Liver (tissue), 9 donors: ENCODE measurements around the gene ZNF618. TPM values are rescaled to one million over a fixed set of nuclear protein-coding genes. Genes with fewer than 3 reads are reported as not detected.

Experiments
- DNase-seq: peaks from one replicate; pipeline ENCODE4 v3.0.0-alpha.2; 2017; ENCODE audit warnings: low spot score
- H3K27ac ChIP-seq, 2 donors: one replicate each; pipeline ENCODE4 v1.7.0; 2013; ENCODE audit warnings: inconsistent platforms in 2 of 2, low read length in 2 of 2, control low read depth in 1 of 2, low read depth in 1 of 2, mild to moderate bottlenecking in 1 of 2
- H3K27me3 ChIP-seq, 4 donors: one replicate each; pipeline versions ENCODE4 v1.6.1 to v1.7.0; 2013; ENCODE audit warnings: low read length in 3 of 4, inconsistent platforms in 1 of 4, mild to moderate bottlenecking in 1 of 4, moderate library complexity in 1 of 4; ENCODE audit not compliant: control insufficient read depth in 4 of 4, insufficient read depth in 4 of 4
- H3K36me3 ChIP-seq, 4 donors: one replicate each; pipeline versions ENCODE4 v1.6.1 to v1.7.0; 2013; ENCODE audit warnings: low read length in 3 of 4, mild to moderate bottlenecking in 3 of 4, low read depth in 1 of 4, moderate library complexity in 1 of 4; ENCODE audit not compliant: control insufficient read depth in 4 of 4, insufficient read depth in 3 of 4
- H3K4me1 ChIP-seq, 4 donors: one replicate each; pipeline versions ENCODE4 v1.6.1 to v1.7.0; 2013; ENCODE audit warnings: low read length in 3 of 4, mild to moderate bottlenecking in 3 of 4, moderate library complexity in 1 of 4; ENCODE audit not compliant: control insufficient read depth in 4 of 4, insufficient read depth in 4 of 4
- H3K4me3 ChIP-seq, 3 donors: one replicate each; pipeline versions ENCODE4 v1.6.1 to v1.7.0; 2013; ENCODE audit warnings: low read length in 3 of 3, control low read depth in 1 of 3, low read depth in 1 of 3, mild to moderate bottlenecking in 1 of 3
- H3K9ac ChIP-seq, 2 donors: one replicate each; pipeline ENCODE4 v1.7.0; 2013; ENCODE audit warnings: low read length in 2 of 2, mild to moderate bottlenecking in 2 of 2, moderate library complexity in 2 of 2, control low read depth in 1 of 2, low read depth in 1 of 2
- H3K9me3 ChIP-seq, 4 donors: one replicate each; pipeline versions ENCODE4 v1.6.1 to v1.7.0; 2013; ENCODE audit warnings: low read length in 3 of 4; ENCODE audit not compliant: control insufficient read depth in 4 of 4
- ATF3 ChIP-seq: IDR thresholded peaks from 2 replicates; pipeline ENCODE4 v1.6.1; 2016; ENCODE audit warnings: antibody characterized with exemption
- CTCF ChIP-seq: fragments of 150-350 bp; IDR thresholded peaks from 2 replicates; pipeline ENCODE4 v1.5.1; 2017; ENCODE audit warnings: improper control_type of control experiment, low read depth, low read length; ENCODE audit not compliant: missing input control
- EGR1 ChIP-seq, 2 donors: IDR thresholded peaks; 2 replicates each; pipeline ENCODE4 v1.6.1; 2016 to 2018; ENCODE audit warnings: antibody characterized with exemption in 2 of 2, low read depth in 2 of 2
- FOXA1 ChIP-seq: IDR thresholded peaks from 2 replicates; pipeline ENCODE4 v1.6.1; 2016; ENCODE audit warnings: antibody characterized with exemption
- FOXA2 ChIP-seq: IDR thresholded peaks from 2 replicates; pipeline ENCODE4 v1.6.1; 2016; ENCODE audit warnings: antibody characterized with exemption
- GABPA ChIP-seq, 2 donors: IDR thresholded peaks in 1 of 2; conservative IDR thresholded peaks in 1 of 2; 2 replicates each; pipeline ENCODE4 v1.6.1; 2016; ENCODE audit warnings: antibody characterized with exemption in 2 of 2, mild to moderate bottlenecking in 1 of 2, moderate library complexity in 1 of 2
- HNF4A ChIP-seq, 2 donors: conservative IDR thresholded peaks; 2 replicates each; pipeline ENCODE4 v1.6.1; 2016; ENCODE audit warnings: antibody characterized with exemption in 2 of 2, mild to moderate bottlenecking in 2 of 2
- HNF4G ChIP-seq: IDR thresholded peaks from 2 replicates; pipeline ENCODE4 v1.6.1; 2016; ENCODE audit warnings: antibody characterized with exemption
- JUND ChIP-seq, 2 donors: IDR thresholded peaks; 2 replicates each; pipeline ENCODE4 v1.6.1; 2016; ENCODE audit warnings: antibody characterized with exemption in 2 of 2
- MAX ChIP-seq: IDR thresholded peaks from 2 replicates; pipeline ENCODE4 v1.6.1; 2016; ENCODE audit warnings: antibody characterized with exemption
- NR2F2 ChIP-seq: IDR thresholded peaks from 2 replicates; pipeline ENCODE4 v1.6.1; 2016; ENCODE audit warnings: antibody characterized with exemption
- RAD21 ChIP-seq, 2 donors: IDR thresholded peaks; 2 replicates each; pipeline ENCODE4 v1.6.1; 2016; ENCODE audit warnings: antibody characterized with exemption in 2 of 2, mild to moderate bottlenecking in 2 of 2
- REST ChIP-seq: IDR thresholded peaks from 2 replicates; pipeline ENCODE4 v1.6.1; 2016; ENCODE audit warnings: antibody characterized with exemption, mild to moderate bottlenecking
- RXRA ChIP-seq, 2 donors: IDR thresholded peaks; 2 replicates each; pipeline ENCODE4 v1.6.1; 2017 to 2018; ENCODE audit warnings: antibody characterized with exemption in 2 of 2, mild to moderate bottlenecking in 1 of 2
- SP1 ChIP-seq: IDR thresholded peaks from 2 replicates; pipeline ENCODE4 v1.6.1; 2018; ENCODE audit warnings: antibody characterized with exemption, mild to moderate bottlenecking
- TAF1 ChIP-seq: conservative IDR thresholded peaks from 2 replicates; pipeline ENCODE4 v1.6.1; 2016; ENCODE audit warnings: antibody characterized with exemption, mild to moderate bottlenecking
- YY1 ChIP-seq: IDR thresholded peaks from 2 replicates; pipeline ENCODE4 v1.6.1; 2016; ENCODE audit warnings: antibody characterized with exemption, mild to moderate bottlenecking
- ZBTB33 ChIP-seq: IDR thresholded peaks from 2 replicates; pipeline ENCODE4 v1.6.1; 2016; ENCODE audit warnings: antibody characterized with exemption
- WGBS: extraction: QIAGEN DNeasy Blood & Tissue Kit; methylation state at CpG from one replicate; pipeline ENCODE4 v1.1.7; 2013; 5-methylcytosine and 5-hydroxymethylcytosine counted together
- polyA plus RNA-seq, 2 donors: library from polyadenylated mRNA; stranded (reverse) in 1 of 2; unstranded in 1 of 2; fragments of 200-250 nt in 1 of 2; fragments of >200 nt in 1 of 2; fragmentation: Nextera tagmentation in 1 of 2; extraction: Ambion mirVana in 1 of 2; gene quantifications; one replicate each; pipeline versions ENCODE4 v1.2.1 to v1.2.3, GENCODE V29; 2013 to 2015
- total RNA-seq, 2 donors: library from RNA; depleted of rRNA; stranded (reverse); fragments of >200 nt; gene quantifications; one replicate each; pipeline ENCODE4 v1.2.3, GENCODE V29; 2014
- donor health status: healthy.
- donor health status: healthy.
- donor health status: healthy.
- donor health status: healthy.
- donor health status: healthy.

ZNF618 gene
- total and polyA plus RNA-seq, 4 donors, result 2.2 to 6.5 (median 3.7) TPM

GRCh38 chr9:114060070-114060469 is 184.0 kb downstream of the ZNF618 start:
- TF ChIP-seq RAD21 (IDR thresholded peaks at IDR 0.05) (no peak), HNF4A (conservative IDR thresholded peaks at IDR 0.05) (no peak), RXRA (IDR thresholded peaks at IDR 0.05) (no peak), HNF4G (no peak), GABPA (IDR thresholded peaks at IDR 0.05 in 1 of 2, conservative IDR thresholded peaks at IDR 0.05 in 1 of 2) (no peak), TAF1 (no peak), CTCF (no peak), SP1 (no peak), FOXA1 (no peak), EGR1 (IDR thresholded peaks at IDR 0.05; ENCODE audit: low read depth in 2 of 2) (no peak)
- Histone ChIP-seq H3K9me3 (no peaks in the 10 kb centered on the region), H3K36me3 (peaks cover 12 to 45% (median 40%) of the 10 kb centered on the region in 4 donors), H3K4me3 (no peak overlapping the region), H3K9ac (no peak overlapping the region), H3K27me3 (no peaks in the 10 kb centered on the region), H3K4me1 (peaks cover 0 to 9% (median 1%) of the 10 kb centered on the region in 4 donors), H3K27ac (peak overlapping the region in 1 of 2 donors; percentile 0)
- WGBS, result 93% methylated on average over 8 of the region's 8 CpGs
- no peak for DNase-seq

- no peaks in the 10 kb centered on the region for H3K27me3 ChIP-seq
- 81% methylated on average over 9 of the region's 9 CpGs for WGBS
- no peak overlapping the region for H3K27ac ChIP-seq
- peaks cover 0 to 13% (median 1%) of the 10 kb centered on the region in 4 donors for H3K4me1 ChIP-seq
- DNase-seq, result no peak
- no peaks in the 10 kb centered on the region for H3K9me3 ChIP-seq
- peaks cover 14 to 49% (median 44%) of the 10 kb centered on the region in 4 donors for H3K36me3 ChIP-seq
- no peak for TF ChIP-seq TAF1
- TF ChIP-seq REST, result no peak
- no peak for TF ChIP-seq MAX
- no peak for TF ChIP-seq FOXA1
- no peak for TF ChIP-seq EGR1 (IDR thresholded peaks at IDR 0.05; ENCODE audit: low read depth in 2 of 2)
- TF ChIP-seq SP1, result no peak
- TF ChIP-seq ZBTB33, result no peak
- no peak for TF ChIP-seq JUND (IDR thresholded peaks at IDR 0.05)
- TF ChIP-seq HNF4G, result no peak
- no peak for TF ChIP-seq RAD21 (IDR thresholded peaks at IDR 0.05)
- TF ChIP-seq NR2F2, result no peak
- no peak for TF ChIP-seq CTCF
- no peak for TF ChIP-seq ATF3
- no peak for TF ChIP-seq FOXA2
- no peak for TF ChIP-seq HNF4A (conservative IDR thresholded peaks at IDR 0.05)
- TF ChIP-seq GABPA (IDR thresholded peaks at IDR 0.05 in 1 of 2, conservative IDR thresholded peaks at IDR 0.05 in 1 of 2), result no peak
- TF ChIP-seq YY1, result no peak
- TF ChIP-seq RXRA (IDR thresholded peaks at IDR 0.05), result no peak
- H3K4me3 ChIP-seq, result no peak overlapping the region
- H3K9ac ChIP-seq, result no peak overlapping the region
Observed at GRCh38 chr9:114060711-114061110, 184.6 kb downstream of the ZNF618 start.
